HG03342 (cell line): Measurements from ENCODE around the gene MTERF4.

Source experiments
- ATAC-seq: cut with Tn5 transposase; IDR thresholded peaks from one replicate; pipeline ENCODE4 v1.9.1; 2021; ENCODE audit warnings: mild to moderate bottlenecking, moderate library complexity; ENCODE audit not compliant: unreplicated experiment

MTERF4 gene

DNA sequence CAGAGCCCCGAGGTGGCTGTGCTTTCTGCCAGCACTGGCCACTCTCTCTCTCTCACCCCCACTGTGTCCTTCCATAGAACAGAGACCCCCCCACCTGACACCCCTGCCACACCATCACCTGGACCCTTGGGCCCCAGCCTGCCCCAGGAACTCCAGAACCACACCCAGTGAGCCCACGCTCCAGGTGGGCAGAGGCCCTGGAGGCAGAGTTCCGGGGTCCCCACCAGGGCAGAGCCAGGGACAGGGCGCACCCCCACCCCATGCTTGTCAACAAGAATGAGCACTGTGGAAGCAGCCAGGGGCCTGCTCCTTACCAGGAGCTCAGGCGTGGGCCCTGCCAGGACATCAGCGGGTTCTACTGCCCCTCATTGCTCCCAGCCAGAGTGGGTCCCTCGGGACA is 32.6 kb upstream of the MTERF4 start:
- ATAC-seq = no peak

DNA sequence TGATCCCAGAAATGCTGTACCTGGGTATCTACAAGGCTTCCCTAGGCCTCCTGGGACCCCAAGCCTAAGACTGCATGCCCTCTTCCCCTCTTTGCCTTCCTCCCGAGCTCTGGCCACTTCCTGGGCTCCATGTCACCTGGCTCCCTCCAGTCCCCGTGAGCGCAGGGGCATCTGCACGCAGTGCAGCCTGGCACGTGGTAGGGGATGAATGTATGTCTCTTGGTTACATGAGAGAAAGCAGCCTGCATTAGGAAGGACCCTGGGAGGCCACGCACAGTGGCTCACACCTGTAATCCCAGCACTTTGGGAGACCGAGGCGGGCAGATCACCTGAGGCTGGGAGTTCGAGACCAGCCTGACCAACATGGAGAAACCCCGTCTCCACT is 31.3 kb upstream of the MTERF4 start:
- no peak for ATAC-seq

DNA sequence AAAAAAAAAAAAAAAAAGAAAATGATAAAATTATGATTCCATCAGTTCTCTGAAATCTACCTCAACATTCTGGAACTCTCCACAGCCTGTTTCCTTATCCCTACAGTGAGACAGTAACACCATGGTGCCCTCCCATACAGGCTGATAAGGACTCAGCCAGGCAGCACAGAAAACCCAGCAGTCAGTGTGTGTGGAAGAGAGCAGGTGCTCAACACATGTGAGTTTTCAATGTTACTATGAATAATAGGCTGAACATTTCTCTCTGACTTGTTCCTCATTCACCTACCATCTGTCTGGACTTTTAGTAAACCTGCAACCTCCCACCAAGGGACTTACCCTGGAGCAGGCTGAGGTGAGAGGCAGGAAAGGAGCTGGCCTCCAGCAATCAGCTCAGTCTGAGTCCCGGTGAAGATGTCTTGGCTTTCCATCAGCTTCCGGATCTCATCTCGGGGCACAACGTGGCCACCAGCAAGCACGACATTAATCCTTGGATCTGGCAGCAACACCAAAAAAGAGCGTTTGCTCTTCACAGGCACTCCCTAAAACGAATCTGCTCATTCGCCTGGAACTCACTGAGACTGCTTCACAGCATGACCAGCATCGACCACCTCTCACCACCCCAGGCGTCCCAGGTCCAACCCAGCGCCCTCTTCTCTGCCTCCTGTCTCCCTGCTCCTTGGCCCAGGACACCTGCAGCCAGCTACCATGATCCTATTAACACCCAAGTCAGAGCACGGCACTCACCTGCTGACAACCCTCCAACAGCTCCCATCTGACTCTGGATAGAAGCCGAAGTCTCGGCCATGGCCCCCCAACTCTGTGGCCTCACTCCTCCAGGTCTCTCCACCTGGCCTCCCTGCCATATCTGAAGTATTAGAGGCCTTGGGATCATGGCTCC is 30.7 kb upstream of the MTERF4 start:
- no peak for ATAC-seq

DNA sequence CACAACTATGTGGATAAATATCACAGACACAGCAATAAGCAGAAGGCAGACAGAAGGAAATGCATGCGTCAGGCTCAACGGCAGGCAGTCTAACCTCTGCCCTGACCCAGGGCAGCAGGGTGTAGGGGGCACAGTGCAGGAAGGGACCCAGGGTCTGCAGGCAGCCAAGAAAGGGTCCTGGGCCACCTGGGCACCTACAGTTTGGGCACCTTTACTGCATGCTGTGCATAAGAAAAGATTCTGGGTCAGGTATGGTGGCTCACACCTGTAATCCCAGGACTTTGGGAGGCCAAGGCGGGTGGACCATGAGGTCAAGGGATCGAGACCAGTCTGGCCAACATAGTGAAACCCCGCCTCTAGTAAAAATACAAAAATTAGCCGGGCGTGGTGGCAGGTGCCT is 29.4 kb upstream of the MTERF4 start:
- ATAC-seq = no peak

DNA sequence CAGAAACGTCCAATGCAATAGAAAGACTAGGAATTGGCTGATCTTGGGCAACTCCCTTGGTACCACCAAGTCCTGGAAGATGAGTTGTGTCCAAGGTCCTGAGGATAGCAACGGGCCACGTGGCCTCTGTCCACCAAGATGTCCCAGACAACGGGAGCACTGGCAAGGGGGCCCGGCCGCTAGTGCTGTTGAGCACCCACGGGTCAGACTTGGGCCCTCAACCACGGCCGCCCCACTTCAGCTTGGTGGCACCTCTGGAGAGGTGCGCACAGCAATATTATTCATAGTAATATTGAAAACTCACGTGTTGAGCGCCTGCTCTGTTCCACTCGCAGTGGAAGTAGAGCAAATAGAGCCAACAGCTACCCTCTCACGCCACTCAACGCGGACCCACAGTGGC is 28.2 kb upstream of the MTERF4 start:
- no peak for ATAC-seq

DNA sequence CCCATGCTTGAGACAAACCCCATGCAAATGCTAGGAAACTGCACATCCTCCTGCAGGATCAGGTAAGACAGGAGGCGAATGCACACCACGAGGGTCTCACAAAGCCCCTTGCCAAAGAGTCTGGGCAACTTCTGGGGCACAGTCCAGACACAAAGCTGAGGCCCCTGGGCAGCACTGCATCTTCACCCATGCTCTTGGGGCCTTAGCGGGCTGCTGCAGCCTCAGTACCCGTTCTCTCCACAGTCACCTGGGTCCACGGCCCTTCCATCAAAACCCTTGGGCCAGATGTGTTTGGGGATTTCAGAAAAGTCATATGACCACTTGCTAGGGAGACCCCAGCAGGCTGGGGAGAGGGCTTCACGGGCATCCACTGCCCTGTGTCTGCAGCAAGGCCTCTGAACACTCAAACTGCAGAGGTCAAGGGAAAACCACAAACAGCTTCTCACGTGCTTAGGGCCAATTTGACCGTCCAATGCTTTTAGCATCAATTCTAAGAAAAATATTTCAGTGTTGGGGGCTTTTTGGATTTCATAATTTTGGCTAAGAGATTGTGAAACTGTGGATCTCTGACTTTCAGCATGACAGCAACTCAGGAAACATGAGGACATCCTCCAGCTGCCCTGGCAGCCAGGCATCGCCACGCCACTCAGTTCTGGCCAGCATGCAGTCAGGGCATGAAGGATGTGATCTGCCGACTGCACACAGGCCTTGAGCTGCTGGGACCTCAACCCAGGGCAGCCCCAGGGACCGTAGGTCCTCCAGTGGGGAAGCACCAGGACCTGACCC is 27.2 kb upstream of the MTERF4 start:
- no peak for ATAC-seq

DNA sequence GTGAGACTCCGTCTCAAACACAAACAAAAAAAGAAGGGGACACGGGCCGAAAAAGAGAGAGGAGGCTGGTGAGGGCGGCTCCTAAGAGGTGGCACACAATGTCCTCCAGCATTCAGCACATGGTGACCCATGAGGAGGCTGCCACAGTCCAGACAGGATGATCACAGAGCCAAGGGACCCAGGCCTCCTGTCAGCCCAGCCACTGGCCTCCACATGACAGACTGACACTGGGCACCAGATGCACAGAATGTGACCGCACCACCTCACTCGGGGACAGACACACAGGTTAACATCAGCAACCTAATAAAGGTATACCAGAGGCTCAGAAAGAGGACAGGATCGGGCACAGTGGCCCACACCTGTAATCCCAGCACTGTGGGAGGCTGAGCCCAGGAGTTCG is 26.2 kb upstream of the MTERF4 start:
- ATAC-seq = no peak

DNA sequence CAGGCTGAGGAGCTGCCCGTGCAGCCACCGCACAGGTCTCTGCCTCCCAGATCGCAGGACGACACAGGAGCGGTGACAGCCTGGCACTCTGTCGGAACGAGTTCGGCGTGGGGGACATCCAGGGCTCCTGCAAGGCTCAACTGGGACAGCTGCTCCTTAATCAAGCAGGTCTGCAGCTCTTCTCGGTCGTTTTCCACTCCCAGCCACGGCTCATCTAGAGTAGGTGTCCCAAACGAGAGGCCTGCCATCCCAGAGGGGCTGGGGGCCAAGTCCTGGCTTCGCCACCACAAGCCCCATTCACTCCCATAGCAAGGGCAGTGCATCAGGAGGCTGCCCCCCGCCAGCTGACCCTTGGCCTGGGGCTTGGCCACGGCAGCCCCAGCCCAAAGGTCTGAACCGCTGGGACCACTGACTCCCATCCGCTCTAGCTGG is 24.7 kb upstream of the MTERF4 start:
- ATAC-seq = no peak

DNA sequence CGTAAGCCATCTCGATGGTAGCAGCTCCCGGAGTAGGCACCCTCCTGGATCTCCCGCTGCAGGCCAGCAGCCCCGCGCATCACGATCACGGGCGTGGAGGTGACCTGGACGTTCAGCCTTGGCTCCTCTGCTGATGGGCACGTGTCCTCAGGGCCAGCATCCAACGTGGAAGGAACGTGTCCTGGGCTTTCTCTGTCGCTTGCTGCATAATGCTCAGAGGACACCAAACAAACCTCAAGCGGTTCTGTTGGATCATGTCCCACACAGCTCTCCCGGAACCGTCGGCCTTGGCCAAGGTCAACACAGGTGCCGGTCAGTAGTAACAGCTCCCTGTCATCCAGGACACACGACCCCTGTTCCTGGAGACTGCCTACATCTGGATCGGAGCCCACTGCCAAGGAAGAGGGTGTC is 24.1 kb upstream of the MTERF4 start:
- ATAC-seq = no peak

DNA sequence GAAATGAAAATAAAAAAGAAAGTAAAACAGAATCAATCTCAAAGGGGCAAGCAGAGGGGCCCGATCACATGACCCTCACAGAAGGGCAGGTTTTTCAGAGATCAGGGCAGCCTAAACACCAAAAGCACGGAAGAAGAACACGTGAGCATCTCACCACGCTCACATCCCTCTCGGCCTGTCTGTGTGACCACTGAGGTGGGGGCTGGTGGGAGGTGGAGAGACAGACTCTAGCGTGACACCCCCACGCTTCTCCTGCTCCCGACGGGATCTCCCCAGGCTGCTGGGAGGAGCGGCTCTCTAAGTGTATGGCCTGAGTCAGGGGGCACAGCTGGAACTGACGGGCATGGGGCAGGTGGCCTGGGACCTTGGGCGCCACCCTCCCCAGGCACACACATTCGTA is 23.5 kb upstream of the MTERF4 start:
- no peak for ATAC-seq

DNA sequence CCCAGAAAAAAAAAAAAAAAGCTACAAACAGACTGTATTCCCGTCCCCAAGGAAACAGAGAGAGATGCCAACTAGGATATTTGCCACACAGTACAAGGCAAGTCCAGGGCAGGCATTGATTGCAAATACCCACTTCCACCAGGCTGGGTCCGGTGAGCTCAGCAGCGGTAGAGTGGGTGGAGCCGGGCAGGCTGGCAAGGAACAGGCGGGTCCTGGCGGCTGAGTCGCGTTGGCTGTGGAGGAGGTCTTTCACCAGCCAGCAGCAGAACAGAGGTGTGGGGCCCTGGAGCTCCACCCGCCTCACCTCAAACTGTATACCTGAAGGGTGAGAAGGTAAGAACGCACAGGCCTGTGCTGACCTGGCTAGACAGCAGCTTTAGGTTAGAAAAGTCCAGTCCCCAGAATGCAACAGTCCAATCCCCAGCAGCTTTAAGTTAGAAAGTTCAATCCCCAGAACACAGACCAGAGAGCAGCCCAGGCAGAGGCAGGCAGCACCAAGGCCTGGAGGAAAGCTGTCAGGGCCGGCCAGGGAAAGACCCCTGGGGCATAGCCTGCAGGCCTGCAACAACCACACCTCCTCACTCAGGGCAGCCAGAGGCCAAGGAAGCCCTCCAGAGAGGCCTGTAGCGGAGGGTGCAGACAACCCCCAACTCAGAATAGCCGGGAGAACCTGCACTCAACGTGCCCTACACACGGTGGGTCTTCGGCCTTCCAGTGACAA is 21.9 kb upstream of the MTERF4 start:
- no peak for ATAC-seq

DNA sequence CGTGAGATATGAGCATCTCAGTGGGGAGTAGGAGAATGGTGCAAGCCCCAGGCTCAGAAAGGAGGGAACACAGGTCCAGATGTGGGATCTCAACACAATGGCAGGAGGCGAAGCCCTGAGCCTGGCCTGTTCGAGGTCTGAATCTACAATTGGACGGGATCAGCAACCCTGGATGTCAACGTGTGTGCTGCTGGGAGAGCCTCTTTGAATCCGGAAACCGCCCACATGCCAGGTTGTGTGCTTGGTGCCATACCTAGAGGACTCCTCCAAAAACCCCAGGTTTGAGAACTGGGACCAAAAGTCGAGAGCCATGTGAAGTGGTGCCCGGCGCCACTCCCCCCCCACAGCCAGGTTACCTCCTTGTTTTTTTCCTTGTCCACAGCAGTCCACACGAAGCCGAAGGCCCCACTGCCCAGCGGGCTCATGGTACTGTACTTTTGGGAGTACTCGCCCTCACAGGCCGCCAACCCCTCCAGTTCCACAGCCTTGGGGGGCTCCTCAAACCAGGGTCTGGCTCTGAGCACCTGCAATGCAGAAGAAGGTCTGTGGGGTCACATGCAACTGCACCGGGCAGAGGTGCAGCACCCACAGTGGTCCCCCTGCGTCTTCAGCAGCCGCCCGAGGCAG is 20.4 kb upstream of the MTERF4 start:
- ATAC-seq = no peak

DNA sequence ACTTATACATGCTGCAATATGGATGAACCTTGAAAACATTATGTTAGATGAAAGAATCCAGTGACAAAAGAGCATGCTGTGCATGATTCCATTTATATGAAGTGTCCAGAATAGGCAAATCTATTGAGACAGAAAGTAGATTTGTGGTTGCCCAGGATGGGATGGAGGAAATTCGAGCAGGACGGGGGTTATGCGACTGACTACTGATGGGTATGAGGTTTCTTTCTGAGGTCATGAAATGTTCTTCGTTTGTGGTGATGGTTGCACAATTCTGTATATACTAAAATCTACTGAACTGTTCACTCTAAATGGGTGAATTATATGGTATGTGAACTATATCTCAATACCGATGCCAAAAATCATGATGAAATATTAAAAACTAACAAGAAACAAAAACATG is 18.9 kb upstream of the MTERF4 start:
- no peak for ATAC-seq

DNA sequence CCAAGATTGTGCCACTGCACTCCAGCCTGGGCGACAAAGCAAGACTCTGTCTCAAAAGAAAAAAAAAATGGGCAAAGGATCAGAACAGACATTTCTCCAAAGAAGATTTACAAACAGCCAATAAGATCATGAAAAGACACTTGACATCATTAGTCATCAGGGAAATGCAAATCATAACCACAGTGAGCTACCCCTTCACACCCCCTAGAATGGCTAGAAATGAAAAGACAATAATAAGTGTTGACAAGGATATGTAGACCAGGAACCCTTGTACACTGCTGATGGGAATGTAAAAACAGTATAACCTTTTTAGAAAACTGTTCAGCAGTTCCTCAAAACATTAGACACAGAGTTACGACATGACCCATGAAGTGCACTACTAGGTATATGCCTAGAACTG is 18.4 kb upstream of the MTERF4 start:
- no peak for ATAC-seq

DNA sequence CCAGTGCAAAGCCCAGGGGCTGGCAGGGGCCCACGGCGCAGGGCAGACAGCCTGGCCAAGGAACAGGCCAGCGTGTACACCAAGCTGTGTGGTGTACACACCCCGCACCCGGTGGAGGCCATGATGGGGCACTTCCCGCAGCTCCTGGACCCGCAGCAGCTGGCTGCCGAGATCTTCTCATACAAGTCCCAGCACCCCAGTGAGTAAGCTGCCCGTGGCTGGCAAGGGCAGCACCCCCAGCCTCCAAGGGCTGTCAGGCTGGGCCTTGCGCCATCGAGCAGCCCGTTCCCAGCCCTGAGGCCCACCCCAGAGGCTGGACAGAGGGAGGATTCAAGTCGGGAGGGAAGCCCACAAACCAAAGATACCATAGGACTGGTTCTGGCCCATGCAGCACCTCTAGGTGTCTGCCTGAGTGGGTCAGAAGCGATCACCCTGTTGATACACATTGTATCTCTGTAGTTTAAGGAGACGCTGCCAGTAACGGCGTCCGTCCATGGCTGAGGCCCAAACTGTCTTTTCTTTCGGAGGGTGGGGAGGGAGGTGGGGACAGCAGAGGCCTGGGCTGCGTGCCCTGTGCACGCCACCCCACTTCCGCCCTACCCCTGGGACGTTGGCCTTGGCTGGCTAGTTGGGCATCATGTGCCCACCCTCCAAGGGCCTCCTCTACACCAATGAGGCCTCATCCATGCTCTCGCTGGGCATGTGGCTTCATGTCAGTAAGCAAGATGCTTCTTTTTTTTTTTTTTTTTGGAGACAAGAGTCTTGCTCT is 16.8 kb upstream of the MTERF4 start:
- no peak for ATAC-seq

DNA sequence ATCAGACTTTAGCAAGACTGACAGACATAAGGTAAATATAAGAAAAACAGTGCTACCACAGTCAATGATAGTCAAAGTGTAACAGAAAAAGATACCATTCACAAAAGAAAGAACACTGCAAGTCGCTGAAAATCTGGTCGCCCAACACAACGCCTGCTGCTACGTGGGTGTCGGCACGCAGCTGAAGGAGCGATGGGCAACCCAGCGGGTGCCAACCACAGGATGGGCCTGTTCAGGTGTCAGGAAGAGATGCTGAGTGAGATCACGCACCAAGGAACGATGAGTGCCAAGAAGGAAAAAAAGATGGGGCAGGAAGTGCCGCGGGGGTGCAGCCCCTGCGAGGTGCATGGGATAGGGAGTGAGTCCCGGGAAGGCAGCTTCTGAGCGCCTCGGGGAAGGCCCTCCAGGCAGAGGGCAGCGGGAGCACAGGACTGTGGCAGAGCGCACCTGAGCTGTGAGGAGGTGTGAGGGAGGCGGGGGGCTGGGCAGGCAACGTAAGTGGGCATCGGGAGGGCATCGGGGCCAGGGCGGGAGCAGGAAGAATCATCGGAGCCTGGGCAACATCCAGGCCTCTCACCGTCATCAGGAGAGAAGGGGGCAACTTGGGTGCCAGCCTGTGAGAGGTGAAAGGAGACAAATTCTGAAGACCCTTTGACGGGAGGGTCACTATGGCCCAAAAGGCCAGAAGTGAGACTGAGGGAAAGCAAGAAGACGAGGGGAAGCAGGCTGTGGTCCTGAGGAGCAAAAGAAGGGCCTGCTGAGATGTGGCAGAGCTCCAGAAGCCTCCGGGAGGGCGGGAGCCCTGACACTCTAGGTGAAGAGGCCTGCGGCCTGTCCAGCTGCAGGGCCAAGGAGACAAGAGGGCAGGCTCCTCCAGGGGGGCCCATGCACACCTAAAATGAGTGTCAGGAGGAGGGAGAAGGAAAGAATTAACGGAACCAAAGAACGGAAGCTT is 14.8 kb upstream of the MTERF4 start:
- ATAC-seq = no peak

DNA sequence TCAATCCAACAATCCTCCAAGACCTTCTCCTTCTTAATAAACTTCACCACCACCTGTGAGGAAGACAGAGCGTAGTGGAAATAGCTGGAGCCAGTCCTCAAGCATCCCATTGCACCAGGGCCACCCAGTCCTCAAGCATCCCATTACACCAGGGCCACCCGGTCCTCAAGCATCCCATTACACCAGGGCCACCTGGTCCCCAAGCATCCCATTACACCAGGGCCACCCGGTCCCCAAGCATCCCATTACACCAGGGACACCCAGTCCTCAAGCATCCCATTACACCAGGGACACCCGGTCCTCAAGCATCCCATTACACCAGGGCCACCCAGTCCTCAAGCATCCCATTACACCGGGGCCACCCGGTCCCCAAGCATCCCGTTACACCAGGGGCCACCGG is 13.3 kb upstream of the MTERF4 start:
- no peak for ATAC-seq

DNA sequence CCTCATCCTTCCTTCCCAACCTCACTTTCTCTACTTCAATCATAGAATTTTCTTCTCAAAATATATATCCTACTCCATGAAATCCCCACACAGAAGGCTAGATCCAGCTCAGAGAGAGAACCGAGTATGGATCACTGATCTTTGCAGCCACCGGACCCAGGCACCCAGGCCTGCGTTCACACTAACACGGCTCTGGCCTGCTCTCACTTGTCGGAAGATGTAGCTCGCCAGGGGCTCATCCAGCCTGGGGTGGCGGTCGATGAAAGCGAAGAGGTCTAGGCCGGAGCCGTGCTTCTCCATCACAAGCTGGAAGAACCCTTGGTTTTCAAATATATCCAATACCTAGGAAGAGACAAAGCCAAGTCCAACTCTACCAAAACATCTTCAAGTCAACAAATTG is 12.7 kb upstream of the MTERF4 start:
- no peak for ATAC-seq

DNA sequence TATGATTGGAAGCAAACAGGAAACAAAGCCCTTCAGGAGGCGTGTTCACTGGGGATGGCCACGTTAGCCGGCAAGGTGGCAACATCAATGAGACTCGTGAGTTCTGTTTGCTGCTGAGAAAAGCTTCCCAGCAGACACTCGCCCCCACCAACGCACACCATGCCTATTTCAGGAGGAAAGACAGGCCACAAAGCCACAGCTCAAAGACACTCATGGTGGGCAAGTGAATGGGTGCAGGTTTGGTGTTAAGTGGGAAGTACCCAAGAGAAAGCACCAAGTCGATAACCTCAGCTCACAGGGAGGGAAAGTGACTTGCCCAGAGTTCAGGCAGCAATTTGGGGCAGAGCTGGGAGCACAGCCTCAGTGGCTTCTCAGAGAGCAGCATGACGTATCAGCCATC is 10.5 kb upstream of the MTERF4 start:
- ATAC-seq = no peak
